Dedifferentiated amniotic fluid mesenchymal stem cell (primary cell): ENCODE results near the gene TMEM144.

ENCODE experiments used
- DNase-seq: peaks from one replicate; pipeline ENCODE4 v3.0.0-alpha.2; 2016; ENCODE audit errors: extremely low spot score

The TMEM144 gene

GRCh38 chr4:158209825-158210807 lies at the start of gene TMEM144:
Gene TMEM144, plus strand, starts transcription at chr4:158210486. Its CDS starts 2,182 bp downstream, at chr4:158212668.
- DNase-seq: peak; percentile 88

DNA sequence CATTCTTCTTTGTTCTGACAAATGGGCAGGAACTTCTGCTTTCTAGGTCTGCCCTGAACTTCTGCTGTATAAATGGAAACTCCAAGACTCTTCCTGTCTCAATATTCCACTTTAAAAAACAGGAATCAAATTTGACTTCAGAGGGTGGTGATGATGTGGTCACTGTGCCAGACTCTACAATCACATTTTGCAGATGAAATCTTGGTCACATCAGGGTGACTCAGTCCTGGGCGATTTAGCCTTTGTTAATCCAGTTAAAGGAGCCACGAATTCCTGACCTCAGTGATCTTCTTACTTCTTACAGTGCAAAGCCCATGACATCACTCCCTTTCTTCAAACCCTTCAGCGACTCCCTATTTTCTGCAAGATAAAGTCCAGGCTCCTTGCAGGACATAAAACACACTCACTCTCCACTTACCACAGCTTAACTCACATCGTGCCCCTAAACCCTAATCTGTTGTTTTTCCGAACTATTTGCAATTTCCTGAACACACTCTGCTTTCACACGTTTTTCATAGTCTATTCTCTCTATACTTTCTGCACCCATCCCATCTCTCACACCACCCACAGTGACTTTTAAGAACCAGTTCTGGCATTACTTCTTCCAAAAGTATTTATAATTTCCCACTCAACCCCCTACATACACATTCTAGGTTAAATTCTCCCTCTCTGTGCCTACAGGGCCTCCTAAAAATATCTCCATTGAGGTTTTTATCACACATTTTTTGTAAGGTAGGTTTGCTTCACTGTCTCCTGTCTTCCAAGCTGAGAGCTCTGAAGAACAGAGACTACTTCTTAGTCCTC lies 48.5 kb upstream of the TMEM144 start:
- DNase-seq: peak; percentile 61

DNA sequence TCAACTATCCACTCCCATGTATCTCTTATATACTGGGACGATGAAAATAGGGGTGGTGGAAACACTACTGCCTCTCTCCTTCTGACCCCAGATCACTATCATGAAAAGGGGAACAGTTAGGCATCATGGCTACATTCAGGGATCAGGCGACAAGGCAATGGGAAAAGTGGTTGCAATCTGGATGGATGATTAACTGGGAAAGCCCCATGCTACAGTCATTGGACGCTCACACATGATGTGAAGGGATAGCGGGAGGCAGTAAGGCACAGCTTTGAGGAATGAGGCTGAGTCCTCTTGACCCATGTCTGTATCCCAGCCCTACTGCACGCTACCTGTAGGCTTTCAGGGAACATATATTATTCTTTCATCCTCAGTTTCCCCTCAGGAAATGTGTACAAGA lies 47.7 kb upstream of the TMEM144 start:
- DNase-seq: no peak

DNA sequence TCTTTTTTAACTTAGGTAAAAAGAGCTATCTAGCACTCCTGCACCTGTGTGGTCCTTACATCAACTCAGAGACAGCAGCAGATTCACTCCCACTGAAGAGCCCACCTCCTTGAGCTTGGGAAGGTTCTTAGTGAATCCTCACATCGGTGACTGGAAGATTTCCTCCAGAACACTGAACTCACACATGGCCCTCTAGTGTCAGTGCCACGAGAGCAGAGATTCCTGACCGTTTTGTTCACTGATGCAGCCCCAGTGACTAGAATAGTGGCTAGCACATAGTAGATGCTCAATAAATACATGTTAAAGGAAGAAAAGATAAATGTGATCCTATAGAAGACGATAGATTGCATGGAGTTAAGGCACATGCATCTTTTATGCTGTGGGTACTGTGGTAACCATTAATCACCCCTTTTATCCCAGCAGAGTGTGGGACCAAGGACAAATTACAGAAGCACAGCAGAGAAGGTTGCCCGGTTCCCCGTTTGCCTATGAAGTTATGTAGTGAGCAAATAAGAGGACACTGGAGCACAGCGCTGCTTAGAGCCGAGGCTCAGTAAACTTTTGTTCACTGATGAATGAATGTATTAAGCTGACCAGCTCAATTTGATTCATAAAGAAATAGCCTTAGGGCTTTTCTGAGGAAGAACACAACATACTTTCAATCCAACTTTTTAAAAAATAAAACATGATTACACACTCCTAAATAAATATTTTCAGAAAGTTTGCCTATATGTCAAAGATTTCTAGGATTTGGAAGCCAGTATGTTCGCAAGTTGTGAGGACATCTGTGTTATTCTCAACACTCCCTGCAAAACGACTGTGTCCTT lies 46.1 kb upstream of the TMEM144 start:
- DNase-seq: no peak

DNA sequence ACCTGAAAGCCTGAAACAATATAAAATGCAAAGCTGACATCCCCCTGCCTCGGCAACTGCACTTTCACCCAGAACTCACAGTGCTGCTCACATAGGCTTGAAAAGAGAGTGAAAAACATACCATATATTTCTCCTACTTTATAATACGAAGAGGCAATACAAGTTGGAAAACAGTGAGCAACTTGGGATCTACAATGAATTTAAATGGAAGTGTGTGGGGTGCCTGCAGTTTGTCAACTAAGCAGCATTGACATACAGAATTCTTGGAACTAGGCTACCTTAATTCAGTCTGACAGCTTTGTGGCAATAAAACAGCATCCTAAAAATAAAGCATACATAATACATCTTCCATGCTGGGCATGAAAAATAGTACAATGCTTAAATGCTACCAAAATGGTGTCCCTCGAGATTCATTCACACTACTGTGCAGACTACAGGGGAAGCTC lies 45.5 kb upstream of the TMEM144 start:
- no peak for DNase-seq

GRCh38 chr4:158166701-158167100 lies 43.6 kb upstream of the TMEM144 start:
- DNase-seq: no peak

- DNase-seq: no peak
Measured at GRCh38 chr4:158168606-158169005, 41.7 kb upstream of the TMEM144 start.

- DNase-seq: no peak
Measured at GRCh38 chr4:158169506-158169905, 40.8 kb upstream of the TMEM144 start.

DNA sequence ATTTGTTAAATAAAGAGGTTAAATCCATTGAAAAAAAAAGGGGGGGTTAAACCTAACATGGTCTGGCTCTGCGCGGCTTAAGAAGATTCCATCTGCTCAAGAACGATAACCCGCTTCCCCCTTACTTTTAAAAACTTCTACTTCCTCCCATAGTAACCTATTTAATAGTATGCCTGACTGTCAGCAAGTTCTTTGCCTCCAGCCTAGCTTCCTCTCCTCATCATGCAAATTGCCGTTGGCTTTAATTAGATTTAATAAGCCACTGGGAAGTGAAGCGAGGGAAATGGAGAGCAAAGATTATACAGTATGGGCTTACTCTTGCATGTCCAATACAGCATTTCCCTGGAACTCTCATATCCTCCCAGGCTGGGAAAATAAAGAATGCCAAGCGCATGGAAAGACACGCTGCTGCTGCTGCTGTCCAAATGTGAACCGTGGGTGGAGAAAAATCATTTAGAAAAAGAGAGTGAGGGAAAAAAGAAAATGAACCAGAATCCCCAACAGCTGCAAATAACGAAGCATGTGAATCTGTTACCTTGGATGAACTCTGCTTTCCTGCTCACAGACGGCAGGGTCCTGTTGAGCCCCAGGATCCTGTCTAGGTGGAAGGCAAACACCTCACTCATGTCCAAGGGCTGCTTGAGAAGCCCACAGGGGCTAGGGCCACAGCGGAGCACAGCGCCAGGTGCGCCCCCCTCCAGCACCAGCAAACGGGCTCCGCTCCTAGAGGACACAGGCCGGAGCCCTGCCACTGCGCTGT lies 40.2 kb upstream of the TMEM144 start:
- no peak for DNase-seq

DNA sequence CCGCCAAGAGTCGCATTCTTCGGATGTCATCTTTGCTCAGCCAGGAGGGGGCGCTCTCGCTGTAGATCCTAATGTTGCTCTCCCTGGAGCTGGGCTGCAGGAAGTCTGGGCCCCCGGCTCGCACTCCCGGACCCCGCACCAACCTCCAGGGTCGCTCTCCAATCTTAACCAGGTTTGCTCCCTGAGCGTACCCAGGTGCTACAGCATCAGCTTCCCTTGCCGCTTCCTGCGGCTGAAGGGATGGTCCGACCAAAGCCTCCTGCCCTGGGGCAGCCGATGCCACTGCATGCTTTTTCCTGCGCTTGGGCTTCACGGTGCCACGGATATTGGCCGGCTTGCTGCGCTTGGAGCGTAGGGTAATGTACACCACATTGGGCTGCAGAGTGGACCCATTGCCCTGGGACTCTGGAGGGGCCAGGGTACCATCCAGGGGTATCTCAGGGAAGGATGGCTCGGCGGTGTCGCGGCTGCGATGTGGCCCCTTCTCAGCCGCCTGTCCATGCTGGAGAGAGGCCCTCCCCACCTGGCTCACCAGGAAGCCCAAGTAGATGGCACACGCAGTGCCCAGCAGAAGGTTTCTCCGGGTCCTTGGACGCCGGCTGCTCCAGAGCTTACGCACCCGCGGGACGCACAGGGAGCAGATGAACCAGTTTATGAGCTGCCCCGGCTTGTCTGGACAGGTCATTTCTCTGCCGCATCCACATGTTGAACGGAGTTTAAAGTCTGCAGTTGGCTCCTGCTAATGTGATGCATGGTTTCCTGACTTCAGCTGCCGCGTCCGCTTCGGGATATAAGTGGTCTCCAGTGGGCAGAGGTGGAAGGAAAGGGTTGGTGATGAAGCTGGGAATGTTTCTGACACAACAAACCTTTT lies 39.4 kb upstream of the TMEM144 start:
- DNase-seq: no peak

GRCh38 chr4:158172261-158173258 lies 37.7 kb upstream of the TMEM144 start, which contains the start of gene GASK1B:
Gene GASK1B, minus strand, starts transcription at chr4:158173025. Its CDS starts 1,650 bp downstream, at chr4:158171375.
- peak; percentile 68 for DNase-seq

DNA sequence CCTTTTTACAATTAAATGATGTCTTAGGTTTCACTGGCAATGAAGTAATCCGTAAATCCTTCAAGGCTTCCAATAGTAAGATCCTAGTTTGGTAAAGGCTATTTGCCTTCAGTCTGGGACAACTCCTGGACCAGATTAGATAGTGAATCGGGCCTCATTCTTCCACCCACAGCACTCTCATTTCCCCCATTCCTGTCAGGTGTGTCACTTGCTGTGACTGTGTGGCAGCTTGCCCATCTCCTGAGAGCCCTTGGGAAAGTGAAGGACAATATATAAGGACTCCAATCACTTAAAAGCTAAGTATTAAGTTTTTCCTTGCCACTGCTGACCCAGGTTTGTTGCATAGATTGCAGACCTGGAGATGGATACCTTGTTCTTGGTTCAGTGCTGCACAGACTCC lies 34.2 kb upstream of the TMEM144 start:
- no peak for DNase-seq

- no peak for DNase-seq
Measured at GRCh38 chr4:158176776-158177175, 33.5 kb upstream of the TMEM144 start.

DNA sequence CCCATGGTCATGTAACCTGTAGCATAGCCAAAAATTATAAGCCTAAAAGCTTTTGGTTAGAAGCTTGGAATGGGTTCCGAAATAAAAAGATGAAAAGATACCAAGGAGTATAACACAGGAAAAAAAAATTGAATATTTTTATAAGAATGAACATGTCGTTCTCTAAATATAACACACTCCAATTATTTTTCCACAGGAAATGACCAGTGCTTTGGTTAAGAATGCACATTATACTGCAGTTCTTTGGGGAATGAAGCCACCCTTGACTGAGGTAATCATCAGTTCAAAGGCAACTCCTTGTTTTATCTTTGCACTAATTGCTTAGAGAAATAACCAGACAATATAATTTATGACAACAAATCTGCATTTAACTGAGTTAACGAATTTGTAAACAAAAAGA lies 30.8 kb upstream of the TMEM144 start:
- DNase-seq: no peak

DNA sequence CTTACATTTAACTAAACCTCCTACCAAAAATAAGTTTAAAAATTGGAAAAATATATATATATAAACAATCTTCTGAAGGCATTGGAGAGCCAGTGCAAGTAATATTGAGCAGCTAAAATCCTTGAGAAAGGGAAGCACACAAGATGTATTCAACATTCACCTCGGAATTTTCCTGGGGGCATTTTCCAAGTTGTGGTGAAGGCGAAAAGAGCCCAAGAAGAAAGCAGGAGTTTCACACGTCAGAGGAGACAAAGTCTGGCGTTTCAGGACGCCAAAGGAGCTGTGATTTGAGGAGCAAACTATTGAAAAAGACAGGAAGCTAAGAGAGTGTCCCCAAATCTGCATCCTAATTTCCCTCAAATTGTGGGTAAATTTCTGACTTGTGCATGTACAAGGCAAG lies 28.4 kb upstream of the TMEM144 start:
- no peak for DNase-seq

GRCh38 chr4:158182736-158183135 lies 27.6 kb upstream of the TMEM144 start:
- DNase-seq: no peak

GRCh38 chr4:158186815-158187214 lies 23.5 kb upstream of the TMEM144 start:
- DNase-seq: no peak

DNA sequence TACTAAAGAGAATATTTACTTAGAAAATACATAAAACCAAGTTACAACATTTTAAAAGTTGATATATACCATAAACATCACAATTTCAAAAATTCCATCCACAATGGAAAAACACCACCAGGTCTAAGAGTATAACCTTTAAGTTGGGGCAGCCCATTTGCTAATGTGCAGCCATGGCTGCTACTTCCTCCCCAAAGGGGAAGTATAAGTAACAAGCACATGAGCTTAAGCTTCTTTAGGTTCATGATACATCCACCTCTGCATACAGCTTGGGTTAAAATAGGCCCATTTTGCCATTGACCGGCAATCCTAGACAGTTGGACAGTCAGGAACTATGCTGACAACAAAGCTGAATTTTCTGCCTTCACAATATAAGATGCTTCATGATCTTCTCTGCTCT lies 20.9 kb upstream of the TMEM144 start:
- DNase-seq: no peak

DNA sequence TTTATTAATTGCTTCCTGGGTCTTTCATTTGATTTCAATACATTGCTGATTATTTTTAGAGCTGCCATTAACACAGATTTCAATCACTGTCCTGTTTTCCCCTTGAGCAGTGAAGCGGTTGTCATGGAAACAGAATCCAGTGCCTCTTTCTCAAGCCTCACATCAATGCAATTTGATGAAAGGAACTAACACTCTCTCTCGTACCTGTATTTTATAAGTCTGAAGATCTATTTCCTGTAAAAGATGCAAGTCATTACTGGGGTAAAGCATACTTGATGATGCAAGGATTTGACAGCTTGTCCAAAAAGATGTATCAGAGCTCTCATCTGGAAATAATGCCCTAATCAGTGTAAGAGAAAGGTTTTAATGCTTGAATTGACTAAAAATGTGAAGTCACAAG lies 19.6 kb upstream of the TMEM144 start:
- DNase-seq: no peak
